ENCODE measurements around the gene TBC1D24.

The TBC1D24 gene

DNA sequence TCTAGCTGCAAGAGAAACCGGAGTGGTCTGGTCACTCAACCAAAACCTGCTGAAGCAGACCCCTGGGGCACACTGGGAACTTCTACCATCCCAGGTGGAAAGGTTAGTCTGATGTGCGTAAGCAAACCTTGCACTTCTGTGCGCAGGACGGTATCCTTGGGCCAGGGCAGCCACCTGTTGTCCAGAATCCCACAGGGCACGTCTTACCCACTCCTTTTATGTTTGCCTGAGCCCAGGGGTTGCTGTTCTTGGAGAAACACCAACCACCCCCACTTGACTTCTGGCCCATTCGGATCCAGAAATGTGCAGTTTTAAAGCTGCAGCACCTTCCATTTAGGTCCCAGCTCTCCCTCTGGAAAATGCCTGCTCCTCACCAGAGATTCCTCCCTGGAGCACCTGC is 18.7 kb downstream of the TBC1D24 start:
- H3K36me3 Mint-ChIP-seq (ENCODE audit: low read depth), result peaks cover 8% of the 10 kb centered on the region
- no peaks in the 10 kb centered on the region for H3K4me1 Mint-ChIP-seq (ENCODE audit: low read depth)
- H3K4me3 Mint-ChIP-seq, result no peak overlapping the region
- no peak overlapping the region for H3K27ac Mint-ChIP-seq
- no peaks in the 10 kb centered on the region for H3K9me3 Mint-ChIP-seq
- H3K27me3 Mint-ChIP-seq, result no peaks in the 10 kb centered on the region

DNA sequence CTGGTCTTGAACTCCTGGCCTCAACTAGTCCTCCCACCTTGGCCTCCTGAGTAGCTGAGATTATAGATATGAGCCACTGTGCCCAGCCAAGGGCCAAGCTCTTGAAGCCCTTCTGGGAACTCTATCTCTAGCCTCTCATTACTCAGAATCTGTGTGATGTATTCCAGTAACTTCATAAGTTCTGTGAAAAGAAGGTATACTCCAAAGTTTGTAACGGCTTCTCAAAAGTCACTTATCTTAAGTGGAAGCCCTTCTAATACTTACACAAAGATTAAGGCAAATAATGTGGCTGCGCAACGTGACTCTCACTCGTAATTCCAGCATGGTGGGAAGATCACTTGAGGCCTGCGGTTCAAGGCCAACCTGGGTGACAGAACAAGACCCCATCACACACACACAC is 19.7 kb downstream of the TBC1D24 start:
- no peaks in the 10 kb centered on the region for H3K4me1 Mint-ChIP-seq (ENCODE audit: low read depth)
- peaks cover 8% of the 10 kb centered on the region for H3K36me3 Mint-ChIP-seq (ENCODE audit: low read depth)
- H3K27me3 Mint-ChIP-seq, result no peaks in the 10 kb centered on the region
- H3K27ac Mint-ChIP-seq, result no peak overlapping the region
- no peaks in the 10 kb centered on the region for H3K9me3 Mint-ChIP-seq
- no peak overlapping the region for H3K4me3 Mint-ChIP-seq

DNA sequence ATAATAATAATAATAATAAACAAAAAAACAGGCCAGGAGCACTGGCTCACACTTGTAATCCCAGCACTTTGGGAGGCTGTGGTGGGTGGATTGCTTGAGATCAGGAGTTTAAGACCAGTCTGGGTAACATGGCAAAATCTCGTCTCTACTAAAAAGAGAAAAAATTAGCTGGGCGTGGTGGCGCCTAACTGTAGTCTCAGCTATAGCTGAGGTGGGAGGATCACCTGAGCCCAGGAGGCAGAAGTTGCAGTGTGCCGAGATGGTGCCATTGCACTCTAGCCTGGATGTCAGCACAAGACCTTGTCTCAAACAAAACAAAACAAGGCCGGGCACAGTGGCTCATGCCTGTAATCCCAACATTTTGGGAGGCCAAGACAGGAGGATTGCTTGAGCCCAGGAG is 20.1 kb downstream of the TBC1D24 start:
- H3K4me1 Mint-ChIP-seq (ENCODE audit: low read depth), result no peaks in the 10 kb centered on the region
- H3K9me3 Mint-ChIP-seq, result no peaks in the 10 kb centered on the region
- no peak overlapping the region for H3K4me3 Mint-ChIP-seq
- H3K27me3 Mint-ChIP-seq, result no peaks in the 10 kb centered on the region
- H3K27ac Mint-ChIP-seq, result no peak overlapping the region
- peaks cover 8% of the 10 kb centered on the region for H3K36me3 Mint-ChIP-seq (ENCODE audit: low read depth)

DNA sequence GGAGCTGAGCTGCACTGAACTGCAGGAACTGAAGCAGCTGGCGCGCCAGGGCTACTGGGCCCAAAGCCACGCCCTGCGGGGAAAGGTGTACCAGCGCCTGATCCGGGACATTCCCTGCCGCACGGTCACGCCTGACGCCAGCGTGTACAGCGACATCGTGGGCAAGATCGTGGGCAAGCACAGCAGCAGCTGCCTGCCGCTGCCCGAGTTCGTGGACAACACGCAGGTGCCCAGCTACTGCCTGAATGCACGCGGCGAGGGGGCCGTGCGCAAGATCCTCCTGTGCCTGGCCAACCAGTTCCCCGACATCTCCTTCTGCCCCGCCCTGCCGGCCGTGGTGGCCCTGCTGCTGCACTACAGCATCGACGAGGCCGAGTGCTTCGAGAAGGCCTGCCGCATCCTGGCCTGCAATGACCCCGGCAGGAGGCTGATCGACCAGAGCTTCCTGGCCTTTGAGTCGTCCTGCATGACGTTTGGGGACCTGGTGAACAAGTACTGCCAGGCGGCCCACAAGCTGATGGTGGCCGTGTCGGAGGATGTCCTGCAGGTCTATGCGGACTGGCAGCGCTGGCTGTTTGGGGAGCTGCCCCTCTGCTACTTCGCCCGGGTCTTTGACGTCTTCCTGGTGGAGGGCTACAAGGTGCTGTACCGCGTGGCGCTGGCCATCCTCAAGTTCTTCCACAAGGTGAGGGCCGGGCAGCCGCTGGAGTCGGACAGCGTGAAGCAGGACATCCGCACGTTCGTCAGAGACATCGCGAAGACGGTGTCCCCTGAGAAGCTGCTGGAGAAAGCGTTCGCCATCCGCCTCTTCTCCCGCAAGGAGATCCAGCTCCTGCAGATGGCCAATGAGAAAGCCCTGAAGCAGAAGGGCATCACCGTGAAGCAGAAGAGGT is 21.5 kb downstream of the TBC1D24 start:
- Mint-ChIP-seq H3K4me1 (ENCODE audit: low read depth) (no peaks in the 10 kb centered on the region), H3K27me3 (no peaks in the 10 kb centered on the region), H3K27ac (no peak overlapping the region), H3K4me3 (no peak overlapping the region), H3K36me3 (ENCODE audit: low read depth) (peaks cover 8% of the 10 kb centered on the region), H3K9me3 (no peaks in the 10 kb centered on the region)

DNA sequence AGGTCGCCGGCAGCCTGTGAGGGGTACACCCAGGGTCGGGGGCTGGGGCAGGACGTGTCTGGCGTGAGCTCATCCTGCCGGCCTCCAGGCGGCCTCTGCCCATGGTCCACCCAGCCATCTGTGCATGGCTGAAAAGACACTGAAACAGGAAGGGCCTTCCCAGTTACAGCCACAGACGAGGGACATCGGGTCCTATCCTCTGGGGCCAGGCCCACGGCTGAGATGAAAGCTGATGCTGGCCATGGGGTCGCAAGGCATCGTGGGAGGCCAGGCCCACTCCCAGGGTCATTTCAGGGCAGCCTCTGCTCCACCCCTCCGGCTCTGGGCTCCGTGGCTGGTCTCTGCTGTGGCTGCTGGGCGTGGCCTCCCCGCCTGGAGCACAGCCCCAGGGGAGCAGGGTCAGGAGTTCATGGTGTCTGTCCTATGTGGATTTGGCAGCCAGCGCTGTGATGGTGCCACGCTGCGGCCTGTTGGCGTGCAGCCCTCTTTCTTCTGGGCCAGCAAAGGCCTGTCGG is 22.2 kb downstream of the TBC1D24 start:
- Mint-ChIP-seq H3K27me3 (no peaks in the 10 kb centered on the region), H3K9me3 (no peaks in the 10 kb centered on the region), H3K36me3 (ENCODE audit: low read depth) (peaks cover 8% of the 10 kb centered on the region)

DNA sequence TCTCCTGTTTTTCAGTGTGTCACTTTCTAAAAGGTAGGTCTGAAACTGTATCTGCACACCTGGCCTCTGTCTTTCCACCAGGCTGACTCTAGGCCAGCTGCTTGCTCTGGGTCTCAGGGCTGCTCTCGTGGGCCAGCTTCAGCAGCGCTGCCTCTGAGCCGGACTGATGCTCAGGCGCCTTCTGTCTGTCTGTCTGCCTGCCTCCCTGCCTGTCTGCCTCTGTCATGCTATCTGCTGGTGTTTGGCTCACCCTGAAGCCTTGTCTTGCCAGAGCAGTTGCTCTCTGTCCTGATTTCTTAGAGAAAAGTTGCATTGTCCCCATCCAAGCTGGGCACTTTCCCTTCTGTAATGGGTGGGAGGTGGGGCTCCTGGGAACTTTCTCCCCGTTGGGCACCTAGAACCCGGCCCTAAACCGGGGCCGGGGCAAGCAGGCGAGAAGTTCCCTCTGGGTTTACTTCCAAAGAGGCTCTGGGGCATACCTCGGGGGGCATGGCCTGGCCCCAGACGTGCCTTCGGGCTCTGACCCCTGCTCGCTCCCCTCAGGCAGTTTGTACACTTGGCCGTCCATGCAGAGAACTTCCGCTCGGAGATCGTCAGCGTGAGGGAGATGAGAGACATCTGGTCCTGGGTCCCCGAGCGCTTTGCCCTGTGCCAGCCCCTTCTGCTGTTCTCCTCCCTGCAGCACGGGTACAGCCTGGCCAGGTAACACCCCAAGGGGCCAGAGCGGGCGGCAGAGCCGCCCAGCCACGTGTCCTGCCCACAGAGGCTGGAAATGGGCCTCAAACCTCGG is 23.0 kb downstream of the TBC1D24 start:
- H3K36me3 Mint-ChIP-seq (ENCODE audit: low read depth), result peaks cover 8% of the 10 kb centered on the region
- H3K4me3 Mint-ChIP-seq, result no peak overlapping the region
- no peaks in the 10 kb centered on the region for H3K4me1 Mint-ChIP-seq (ENCODE audit: low read depth)
- H3K27ac Mint-ChIP-seq, result no peak overlapping the region
- H3K27me3 Mint-ChIP-seq, result no peaks in the 10 kb centered on the region
- no peaks in the 10 kb centered on the region for H3K9me3 Mint-ChIP-seq

More for the DNA sequence above, 22.2 kb downstream of the TBC1D24 start:
- Mint-ChIP-seq H3K27ac (no peak overlapping the region), H3K4me1 (ENCODE audit: low read depth) (no peaks in the 10 kb centered on the region), H3K4me3 (no peak overlapping the region)

DNA sequence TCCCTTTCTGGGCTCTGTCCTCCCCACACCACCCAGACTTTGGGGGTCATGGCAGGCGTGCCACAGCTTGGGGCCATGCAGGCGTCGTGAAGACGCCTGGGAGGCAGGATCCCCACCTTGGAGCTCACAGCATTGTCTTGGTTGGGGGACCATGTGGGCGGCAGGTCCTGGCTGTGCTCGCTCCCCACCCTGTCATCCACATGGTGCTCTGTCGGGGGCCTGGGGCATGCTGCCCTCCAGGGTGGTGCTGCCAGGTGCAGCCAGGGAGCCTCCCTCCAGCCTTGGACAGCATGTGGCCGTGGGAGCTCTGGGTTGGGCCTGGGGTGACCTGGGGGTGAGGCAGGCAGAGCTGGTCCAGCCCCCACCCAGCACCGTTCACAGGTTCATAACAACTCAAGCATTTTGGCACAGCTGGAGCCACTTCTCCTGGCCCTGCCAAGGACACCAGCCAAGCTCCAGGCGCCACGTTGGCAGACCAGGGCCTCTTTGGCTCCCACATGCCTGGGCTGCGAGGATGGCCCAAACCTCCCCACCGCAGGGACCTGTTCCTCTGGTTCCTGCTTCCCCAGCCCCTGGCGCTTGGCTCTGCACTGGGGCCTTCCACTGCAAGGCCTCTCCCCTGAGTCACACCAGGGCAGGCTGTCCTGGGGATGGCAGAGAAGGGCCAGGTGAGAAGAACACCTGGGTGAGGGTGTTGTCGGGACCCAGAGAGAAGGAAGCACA is 23.8 kb downstream of the TBC1D24 start:
- H3K27me3 Mint-ChIP-seq, result no peaks in the 10 kb centered on the region
- peaks cover 8% of the 10 kb centered on the region for H3K36me3 Mint-ChIP-seq (ENCODE audit: low read depth)
- no peaks in the 10 kb centered on the region for H3K9me3 Mint-ChIP-seq
- no peak overlapping the region for H3K4me3 Mint-ChIP-seq
- no peaks in the 10 kb centered on the region for H3K4me1 Mint-ChIP-seq (ENCODE audit: low read depth)
- H3K27ac Mint-ChIP-seq, result no peak overlapping the region

DNA sequence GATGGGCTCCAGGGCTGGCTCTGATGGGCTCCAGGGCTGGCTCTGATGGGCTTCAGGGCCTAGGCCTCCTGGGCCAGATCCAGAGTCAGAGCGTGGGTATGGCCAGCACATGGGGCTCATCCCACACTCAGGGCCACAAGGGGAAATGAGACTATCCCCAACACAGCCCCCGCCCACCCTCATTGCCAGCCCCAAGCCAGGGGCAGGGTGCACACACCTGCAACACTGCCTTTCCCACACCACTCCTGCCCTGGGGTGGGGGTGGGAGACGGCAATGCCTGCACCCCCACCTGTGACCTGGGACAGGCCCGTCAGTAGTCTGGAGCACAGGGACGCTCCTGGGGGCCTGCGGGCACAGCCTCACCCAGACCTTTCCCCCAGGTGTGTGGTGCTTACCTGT is 24.5 kb downstream of the TBC1D24 start:
- Mint-ChIP-seq H3K9me3 (no peaks in the 10 kb centered on the region), H3K27me3 (no peaks in the 10 kb centered on the region), H3K4me1 (ENCODE audit: low read depth) (no peaks in the 10 kb centered on the region), H3K27ac (no peak overlapping the region), H3K36me3 (ENCODE audit: low read depth) (peaks cover 8% of the 10 kb centered on the region), H3K4me3 (no peak overlapping the region)

DNA sequence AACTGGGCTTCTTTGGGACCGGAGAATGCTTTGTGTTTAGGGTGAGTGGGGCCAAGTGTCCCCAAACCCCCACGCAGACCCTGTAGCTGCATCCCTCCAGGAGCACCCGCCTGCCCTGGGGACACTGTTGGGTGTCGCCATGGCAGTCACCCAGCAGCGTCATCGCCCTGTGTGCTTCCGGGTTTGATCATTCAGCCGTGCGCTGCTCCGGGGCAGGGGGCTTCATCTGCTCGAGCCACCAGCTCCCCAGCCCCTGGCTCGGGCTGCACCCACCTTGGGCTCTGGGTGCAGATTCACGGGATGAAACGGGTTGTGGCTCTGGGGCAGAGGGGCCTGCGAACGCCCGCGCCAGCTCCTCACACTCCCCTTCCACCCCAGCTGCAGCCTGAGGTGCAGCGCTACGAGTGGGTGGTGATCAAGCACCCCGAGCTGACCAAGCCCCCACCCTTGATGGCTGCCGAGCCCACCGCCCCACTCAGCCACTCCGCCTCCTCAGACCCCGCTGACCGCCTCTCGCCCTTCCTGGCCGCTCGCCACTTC is 25.0 kb downstream of the TBC1D24 start:
- no peaks in the 10 kb centered on the region for H3K9me3 Mint-ChIP-seq
- H3K4me1 Mint-ChIP-seq (ENCODE audit: low read depth), result no peaks in the 10 kb centered on the region
- no peak overlapping the region for H3K27ac Mint-ChIP-seq
- no peak overlapping the region for H3K4me3 Mint-ChIP-seq
- peaks cover 8% of the 10 kb centered on the region for H3K36me3 Mint-ChIP-seq (ENCODE audit: low read depth)
- H3K27me3 Mint-ChIP-seq, result no peaks in the 10 kb centered on the region

DNA sequence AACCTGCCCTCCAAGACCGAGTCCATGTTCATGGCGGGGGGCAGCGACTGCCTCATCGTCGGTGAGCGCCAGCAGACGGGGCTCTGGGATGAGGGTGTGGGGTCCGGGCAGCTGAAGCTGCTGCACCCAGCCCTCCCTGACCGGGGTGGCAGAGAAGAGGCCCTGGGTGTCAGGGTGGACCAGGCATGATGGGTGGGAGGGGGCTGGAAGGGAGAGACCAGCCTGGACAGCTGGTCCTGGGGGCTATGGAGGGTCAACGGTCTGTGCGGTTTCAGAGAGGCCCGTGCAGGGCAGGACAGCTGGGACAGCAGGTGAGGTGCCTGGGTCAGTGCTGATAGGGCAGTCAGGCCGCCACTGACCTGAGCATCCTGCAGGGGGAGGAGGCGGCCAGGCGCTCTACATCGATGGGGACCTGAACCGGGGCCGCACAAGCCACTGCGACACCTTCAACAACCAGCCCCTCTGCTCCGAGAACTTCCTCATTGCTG is 25.5 kb downstream of the TBC1D24 start:
- peaks cover 8% of the 10 kb centered on the region for H3K36me3 Mint-ChIP-seq (ENCODE audit: low read depth)
- H3K27ac Mint-ChIP-seq, result no peak overlapping the region
- no peaks in the 10 kb centered on the region for H3K27me3 Mint-ChIP-seq
- no peak overlapping the region for H3K4me3 Mint-ChIP-seq
- no peaks in the 10 kb centered on the region for H3K9me3 Mint-ChIP-seq
- H3K4me1 Mint-ChIP-seq (ENCODE audit: low read depth), result no peaks in the 10 kb centered on the region

DNA sequence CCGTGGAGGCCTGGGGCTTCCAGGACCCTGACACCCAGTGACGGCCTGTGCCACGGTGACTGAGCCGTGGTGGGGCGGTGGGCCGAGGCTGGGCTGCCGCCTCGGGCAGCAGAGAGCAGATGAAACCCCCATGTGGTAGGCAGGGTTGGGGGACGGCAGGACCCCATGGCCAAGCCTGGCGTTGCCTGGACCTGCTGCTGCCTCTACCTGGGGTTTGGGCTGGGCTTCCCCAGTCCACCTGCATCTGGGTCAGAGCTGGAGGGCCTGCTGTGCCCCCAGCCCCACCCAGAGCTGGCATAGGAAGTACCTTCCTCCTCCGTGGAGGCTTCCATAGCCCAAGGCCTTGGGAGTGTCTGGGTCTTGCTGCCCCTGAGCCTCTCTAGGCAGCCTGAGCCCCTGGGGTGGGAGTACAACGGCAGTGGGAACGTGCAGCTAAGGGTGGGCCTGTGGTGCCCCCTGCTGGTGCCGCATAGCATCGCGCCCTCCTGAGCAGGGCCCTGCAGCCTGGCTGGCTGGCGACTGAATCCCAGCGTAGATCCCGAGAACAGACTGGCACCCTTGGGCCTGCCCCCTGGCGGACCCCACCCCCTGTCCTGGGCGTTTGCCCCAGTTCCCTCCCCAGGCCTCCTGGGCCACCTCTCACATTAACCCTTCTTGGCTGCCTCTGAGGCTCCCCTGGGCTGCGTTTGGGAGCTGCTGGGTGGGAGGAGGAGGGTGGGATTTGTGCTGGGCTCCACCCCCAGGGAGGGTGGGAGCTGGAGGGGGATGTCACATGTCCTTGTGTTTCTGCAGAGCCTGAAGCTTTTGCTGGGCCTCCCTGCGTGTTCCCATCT is 26.2 kb downstream of the TBC1D24 start:
- no peak overlapping the region for H3K27ac Mint-ChIP-seq
- no peak overlapping the region for H3K4me3 Mint-ChIP-seq
- H3K36me3 Mint-ChIP-seq (ENCODE audit: low read depth), result peaks cover 8% of the 10 kb centered on the region
- H3K4me1 Mint-ChIP-seq (ENCODE audit: low read depth), result no peaks in the 10 kb centered on the region
- H3K9me3 Mint-ChIP-seq, result no peaks in the 10 kb centered on the region
- no peaks in the 10 kb centered on the region for H3K27me3 Mint-ChIP-seq

DNA sequence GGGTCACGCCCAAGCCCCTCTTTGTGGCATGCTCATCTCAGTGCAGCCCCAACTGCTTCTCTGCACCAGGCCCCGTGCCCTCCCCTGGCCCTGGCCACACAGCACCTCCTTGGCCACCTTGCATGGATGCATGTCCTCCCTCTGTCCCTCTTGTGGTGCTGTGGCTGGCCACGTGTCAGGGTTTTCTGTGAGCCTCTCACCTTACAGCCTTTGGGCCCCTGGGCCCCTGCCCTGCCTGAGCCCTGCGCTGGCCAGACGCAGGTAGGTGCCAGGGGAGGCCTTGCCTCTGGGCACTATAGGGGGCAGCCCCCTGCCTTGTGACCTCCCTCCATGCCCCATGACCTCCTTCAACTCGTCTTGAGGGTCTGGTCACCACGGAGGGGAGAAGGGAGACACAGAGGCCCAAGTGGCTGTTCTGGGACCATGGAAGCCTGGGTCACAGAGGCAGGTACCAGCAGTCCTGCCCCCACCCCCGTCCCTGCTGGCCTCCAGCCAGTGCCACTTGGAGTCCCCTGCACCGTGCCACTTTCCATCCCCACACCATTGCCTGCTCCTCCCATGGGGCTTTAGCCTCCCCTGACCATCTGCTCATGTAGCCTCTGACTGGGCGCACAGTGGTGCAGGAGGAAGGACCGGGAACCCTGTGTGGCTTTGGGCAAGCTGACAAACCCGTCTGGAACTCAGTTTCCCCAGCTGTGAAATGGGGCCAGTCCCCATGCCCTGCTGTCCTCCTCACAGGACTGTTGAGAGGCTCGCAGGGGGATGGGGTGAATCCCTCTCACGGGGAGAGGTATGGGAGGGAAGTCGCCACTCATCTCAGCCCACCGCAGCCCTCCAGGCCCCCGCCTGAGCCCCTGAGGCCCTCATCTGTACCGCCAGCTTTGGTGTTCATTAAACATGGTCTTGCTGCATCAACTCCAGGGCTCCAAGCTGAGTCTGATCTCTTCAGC is 27.3 kb downstream of the TBC1D24 start:
- H3K9me3 Mint-ChIP-seq, result no peaks in the 10 kb centered on the region
- H3K4me1 Mint-ChIP-seq (ENCODE audit: low read depth), result peaks cover 4% of the 10 kb centered on the region
- no peaks in the 10 kb centered on the region for H3K27me3 Mint-ChIP-seq
- H3K36me3 Mint-ChIP-seq (ENCODE audit: low read depth), result peaks cover 8% of the 10 kb centered on the region
- no peak overlapping the region for H3K4me3 Mint-ChIP-seq
- no peak overlapping the region for H3K27ac Mint-ChIP-seq

DNA sequence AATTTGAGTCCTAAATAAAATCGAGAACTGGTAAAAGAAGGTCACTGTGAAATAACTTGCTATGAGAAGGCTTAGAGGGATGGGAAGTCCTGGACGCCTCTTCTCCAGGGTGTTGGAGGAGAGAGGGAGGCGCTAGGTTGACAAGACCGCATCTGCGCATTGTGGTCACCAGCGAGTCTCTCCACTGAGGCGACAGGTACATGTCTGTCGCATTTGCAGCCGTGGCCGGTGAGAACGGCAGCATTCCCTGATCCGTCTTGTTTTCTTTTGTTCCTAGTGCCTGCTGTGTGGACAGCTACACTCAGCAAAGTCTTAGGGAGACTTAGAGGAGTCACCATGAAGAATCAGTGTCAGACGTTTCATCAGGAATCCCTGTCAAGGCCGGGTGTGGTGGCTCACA is 30.8 kb downstream of the TBC1D24 start:
- H3K4me1 Mint-ChIP-seq (ENCODE audit: low read depth), result peaks cover 23% of the 10 kb centered on the region
- no peaks in the 10 kb centered on the region for H3K36me3 Mint-ChIP-seq (ENCODE audit: low read depth)
- no peak overlapping the region for H3K4me3 Mint-ChIP-seq
- no peaks in the 10 kb centered on the region for H3K27me3 Mint-ChIP-seq
- H3K9me3 Mint-ChIP-seq, result no peaks in the 10 kb centered on the region
- H3K27ac Mint-ChIP-seq, result no peak overlapping the region

Data from stimulated activated naive CD8-positive, alpha-beta T cell treated with anti-CD3 and anti-CD28 coated beads, Interleukin-15, Interleukin-2, amounts not matched to agents 100 ng/mL and 50 ng/mL, for 24 hours (primary cell).